Liver (tissue), 10 donors: ENCODE measurements around the gene MAGI1. TPM values are rescaled to one million over a fixed set of nuclear protein-coding genes. Genes with fewer than 3 reads are reported as not detected.

ENCODE experiments used
- DNase-seq: peaks from one replicate; pipeline ENCODE4 v3.0.0-alpha.2; 2017; ENCODE audit warnings: low spot score
- H3K27ac ChIP-seq, 2 donors: one replicate each; pipeline ENCODE4 v1.7.0; 2013; ENCODE audit warnings: inconsistent platforms in 2 of 2, low read length in 2 of 2, control low read depth in 1 of 2, low read depth in 1 of 2, mild to moderate bottlenecking in 1 of 2
- H3K27me3 ChIP-seq, 4 donors: one replicate each; pipeline versions ENCODE4 v1.6.1 to v1.7.0; 2013; ENCODE audit warnings: low read length in 3 of 4, inconsistent platforms in 1 of 4, mild to moderate bottlenecking in 1 of 4, moderate library complexity in 1 of 4; ENCODE audit not compliant: control insufficient read depth in 4 of 4, insufficient read depth in 4 of 4
- H3K36me3 ChIP-seq, 4 donors: one replicate each; pipeline versions ENCODE4 v1.6.1 to v1.7.0; 2013; ENCODE audit warnings: low read length in 3 of 4, mild to moderate bottlenecking in 3 of 4, low read depth in 1 of 4, moderate library complexity in 1 of 4; ENCODE audit not compliant: control insufficient read depth in 4 of 4, insufficient read depth in 3 of 4
- H3K4me1 ChIP-seq, 4 donors: one replicate each; pipeline versions ENCODE4 v1.6.1 to v1.7.0; 2013; ENCODE audit warnings: low read length in 3 of 4, mild to moderate bottlenecking in 3 of 4, moderate library complexity in 1 of 4; ENCODE audit not compliant: control insufficient read depth in 4 of 4, insufficient read depth in 4 of 4
- H3K4me3 ChIP-seq, 3 donors: one replicate each; pipeline versions ENCODE4 v1.6.1 to v1.7.0; 2013; ENCODE audit warnings: low read length in 3 of 3, control low read depth in 1 of 3, low read depth in 1 of 3, mild to moderate bottlenecking in 1 of 3
- H3K9ac ChIP-seq, 2 donors: one replicate each; pipeline ENCODE4 v1.7.0; 2013; ENCODE audit warnings: low read length in 2 of 2, mild to moderate bottlenecking in 2 of 2, moderate library complexity in 2 of 2, control low read depth in 1 of 2, low read depth in 1 of 2
- H3K9me3 ChIP-seq, 4 donors: one replicate each; pipeline versions ENCODE4 v1.6.1 to v1.7.0; 2013; ENCODE audit warnings: low read length in 3 of 4; ENCODE audit not compliant: control insufficient read depth in 4 of 4
- EGR1 ChIP-seq, 2 donors: IDR thresholded peaks; 2 replicates each; pipeline ENCODE4 v1.6.1; 2016 to 2018; ENCODE audit warnings: antibody characterized with exemption in 2 of 2, low read depth in 2 of 2
- GABPA ChIP-seq, 2 donors: IDR thresholded peaks in 1 of 2; conservative IDR thresholded peaks in 1 of 2; 2 replicates each; pipeline ENCODE4 v1.6.1; 2016; ENCODE audit warnings: antibody characterized with exemption in 2 of 2, mild to moderate bottlenecking in 1 of 2, moderate library complexity in 1 of 2
- JUND ChIP-seq, 2 donors: IDR thresholded peaks; 2 replicates each; pipeline ENCODE4 v1.6.1; 2016; ENCODE audit warnings: antibody characterized with exemption in 2 of 2
- NR2F2 ChIP-seq: IDR thresholded peaks from 2 replicates; pipeline ENCODE4 v1.6.1; 2016; ENCODE audit warnings: antibody characterized with exemption
- RAD21 ChIP-seq, 2 donors: IDR thresholded peaks; 2 replicates each; pipeline ENCODE4 v1.6.1; 2016; ENCODE audit warnings: antibody characterized with exemption in 2 of 2, mild to moderate bottlenecking in 2 of 2
- SP1 ChIP-seq: IDR thresholded peaks from 2 replicates; pipeline ENCODE4 v1.6.1; 2018; ENCODE audit warnings: antibody characterized with exemption, mild to moderate bottlenecking
- WGBS: extraction: QIAGEN DNeasy Blood & Tissue Kit; methylation state at CpG from one replicate; pipeline ENCODE4 v1.1.7; 2013; 5-methylcytosine and 5-hydroxymethylcytosine counted together
- polyA plus RNA-seq, 2 donors: library from polyadenylated mRNA; stranded (reverse) in 1 of 2; unstranded in 1 of 2; fragments of 200-250 nt in 1 of 2; fragments of >200 nt in 1 of 2; fragmentation: Nextera tagmentation in 1 of 2; extraction: Ambion mirVana in 1 of 2; gene quantifications; one replicate each; pipeline versions ENCODE4 v1.2.1 to v1.2.3, GENCODE V29; 2013 to 2015
- small RNA-seq: library from RNA; depleted of rRNA; stranded (forward); fragments of <200 nt; gene quantifications from one replicate; pipeline ENCODE3, GENCODE V24; 2014
- total RNA-seq, 2 donors: library from RNA; depleted of rRNA; stranded (reverse); fragments of >200 nt; gene quantifications; one replicate each; pipeline ENCODE4 v1.2.3, GENCODE V29; 2014
- TF ChIP-seq, protein P1 (sequence below): fragments of 150-350 bp; IDR thresholded peaks from 2 replicates; pipeline ENCODE4 v1.5.1; 2017; ENCODE audit warnings: improper control_type of control experiment, low read depth, low read length; ENCODE audit not compliant: missing input control
- TF ChIP-seq, protein P2 (sequence below): IDR thresholded peaks from 2 replicates; pipeline ENCODE4 v1.6.1; 2016; ENCODE audit warnings: antibody characterized with exemption
- donor health status: healthy.
- donor health status: healthy.
- donor health status: healthy.
- donor health status: healthy.
- donor health status: healthy.

The MAGI1 gene
- total and polyA plus RNA-seq, 4 donors = 9.6 to 68.8 (median 14.0) TPM

DNA sequence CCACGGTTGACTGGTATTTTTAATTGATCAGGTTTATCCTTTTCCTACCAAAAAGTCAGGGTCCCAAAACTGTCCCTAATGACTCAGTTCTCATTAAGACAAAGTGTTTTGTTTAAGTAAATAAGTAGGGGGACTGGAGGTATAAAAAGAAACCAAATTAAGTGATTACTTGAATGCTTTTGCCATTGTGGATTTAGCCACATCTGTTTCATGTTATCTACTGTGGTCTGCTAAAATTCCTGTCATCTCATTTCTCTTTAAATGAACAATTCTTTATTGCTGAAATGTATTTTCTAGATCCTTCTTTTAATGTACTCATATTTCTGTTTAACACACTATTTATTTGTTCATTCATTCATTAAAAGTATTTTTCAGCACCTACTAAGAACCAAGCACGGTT, 725.1 kb downstream of the MAGI1 start (continued):
- TF ChIP-seq, protein P1, sequence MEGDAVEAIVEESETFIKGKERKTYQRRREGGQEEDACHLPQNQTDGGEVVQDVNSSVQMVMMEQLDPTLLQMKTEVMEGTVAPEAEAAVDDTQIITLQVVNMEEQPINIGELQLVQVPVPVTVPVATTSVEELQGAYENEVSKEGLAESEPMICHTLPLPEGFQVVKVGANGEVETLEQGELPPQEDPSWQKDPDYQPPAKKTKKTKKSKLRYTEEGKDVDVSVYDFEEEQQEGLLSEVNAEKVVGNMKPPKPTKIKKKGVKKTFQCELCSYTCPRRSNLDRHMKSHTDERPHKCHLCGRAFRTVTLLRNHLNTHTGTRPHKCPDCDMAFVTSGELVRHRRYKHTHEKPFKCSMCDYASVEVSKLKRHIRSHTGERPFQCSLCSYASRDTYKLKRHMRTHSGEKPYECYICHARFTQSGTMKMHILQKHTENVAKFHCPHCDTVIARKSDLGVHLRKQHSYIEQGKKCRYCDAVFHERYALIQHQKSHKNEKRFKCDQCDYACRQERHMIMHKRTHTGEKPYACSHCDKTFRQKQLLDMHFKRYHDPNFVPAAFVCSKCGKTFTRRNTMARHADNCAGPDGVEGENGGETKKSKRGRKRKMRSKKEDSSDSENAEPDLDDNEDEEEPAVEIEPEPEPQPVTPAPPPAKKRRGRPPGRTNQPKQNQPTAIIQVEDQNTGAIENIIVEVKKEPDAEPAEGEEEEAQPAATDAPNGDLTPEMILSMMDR = no peak
- TF ChIP-seq GABPA (IDR thresholded peaks at IDR 0.05 in 1 of 2, conservative IDR thresholded peaks at IDR 0.05 in 1 of 2) = no peak

DNA sequence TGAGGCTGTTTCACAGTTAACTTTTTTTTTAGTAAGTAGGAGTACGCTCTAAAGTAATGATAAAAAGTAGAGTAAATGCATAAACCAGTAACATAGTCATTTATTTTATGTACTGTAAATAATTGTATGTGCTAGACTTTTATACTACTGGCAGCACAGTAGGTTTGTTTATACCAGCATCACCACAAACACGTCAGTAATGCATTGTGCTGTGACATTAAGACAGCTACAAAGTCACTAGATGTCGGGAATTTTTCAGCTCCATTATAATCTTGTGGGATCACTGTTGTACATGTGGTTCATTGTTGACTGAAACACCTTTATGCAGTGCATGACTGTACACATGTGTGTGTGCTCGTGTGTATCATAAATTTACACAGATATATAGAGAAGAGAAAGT, 732.9 kb downstream of the MAGI1 start:
- 89% methylated on average over 4 of the region's 4 CpGs for WGBS
- Histone ChIP-seq H3K4me1 (no peaks in the 10 kb centered on the region), H3K9ac (no peak overlapping the region), H3K4me3 (no peak overlapping the region), H3K27me3 (no peaks in the 10 kb centered on the region), H3K27ac (no peak overlapping the region), H3K36me3 (no peaks in the 10 kb centered on the region), H3K9me3 (no peaks in the 10 kb centered on the region)
- DNase-seq = no peak
- no peak for TF ChIP-seq JUND (IDR thresholded peaks at IDR 0.05)
- TF ChIP-seq, protein P2, sequence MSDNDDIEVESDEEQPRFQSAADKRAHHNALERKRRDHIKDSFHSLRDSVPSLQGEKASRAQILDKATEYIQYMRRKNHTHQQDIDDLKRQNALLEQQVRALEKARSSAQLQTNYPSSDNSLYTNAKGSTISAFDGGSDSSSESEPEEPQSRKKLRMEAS = no peak
- TF ChIP-seq SP1 = no peak
- TF ChIP-seq EGR1 (IDR thresholded peaks at IDR 0.05; ENCODE audit: low read depth in 2 of 2) = no peak
- TF ChIP-seq, protein P1 = no peak
- no peak for TF ChIP-seq NR2F2
- TF ChIP-seq RAD21 (IDR thresholded peaks at IDR 0.05) = no peak

Small RNA genes lying within 50 kb of the gene (small RNA-seq; reads per million reads assigned to genes)
- not detected for gene RF00019

Other genes starting within 250 kb of the MAGI1 start
- gene SLC25A26, start 182.1 kb upstream of the MAGI1 start, total RNA-seq = 10 to 100 TPM in 1 of 2 donors, 1 to 10 TPM in 1; 9.9 to 13.7 TPM
- gene SLC25A26, start 182.1 kb upstream of the MAGI1 start, polyA plus RNA-seq = 10 to 100 TPM; 11.8 to 21.6 TPM